WI38 (cell line): Measurements from ENCODE around the gene VSIG10L2.

Experiments
- H3K4me3 ChIP-seq: 2 replicates; pipeline ENCODE4 v1.5.1; 2011; ENCODE audit warnings: low read depth, mild to moderate bottlenecking, control low read depth, low read length
- CTCF ChIP-seq: IDR thresholded peaks from 2 replicates; pipeline ENCODE4 v1.5.1; 2012; ENCODE audit warnings: low read depth, mild to moderate bottlenecking, control low read depth, low read length

Gene VSIG10L2

GRCh38 chr11:125944350-125945010 is 1.4 kb upstream of the VSIG10L2 start:
- H3K4me3 ChIP-seq = no peak overlapping the region
- no peak for TF ChIP-seq CTCF

- no peak for TF ChIP-seq CTCF
- H3K4me3 ChIP-seq = no peak overlapping the region
Measured at GRCh38 chr11:125945011-125945796, 640 bp upstream of the VSIG10L2 start.

GRCh38 chr11:125946712-125947418 is 1.0 kb downstream of the VSIG10L2 start:
- no peak overlapping the region for H3K4me3 ChIP-seq

GRCh38 chr11:125947419-125948277 is 1.8 kb downstream of the VSIG10L2 start:
- no peak for TF ChIP-seq CTCF

More at GRCh38 chr11:125946712-125947418, 1.0 kb downstream of the VSIG10L2 start:
- TF ChIP-seq CTCF = no peak

GRCh38 chr11:125948278-125949051 is 2.6 kb downstream of the VSIG10L2 start:
- no peak overlapping the region for H3K4me3 ChIP-seq
- no peak for TF ChIP-seq CTCF

More at GRCh38 chr11:125947419-125948277, 1.8 kb downstream of the VSIG10L2 start:
- no peak overlapping the region for H3K4me3 ChIP-seq
